HepG2 (cell line): ENCODE measurements around the gene SAYSD1.

Source experiments
- BCL6 ChIP-seq: IDR thresholded peaks from 2 replicates; pipeline ENCODE4 v1.6.1; 2016; ENCODE audit warnings: missing genetic modification reagents, missing compliant biosample characterization
- CTCF ChIP-seq: sonication (generic); formaldehyde crosslinking; IDR thresholded peaks from 2 replicates; pipeline ENCODE4 v1.5.0; 2020; ENCODE audit warnings: mild to moderate bottlenecking, missing genetic modification reagents, moderate library complexity
- HIC2 ChIP-seq: sonication (generic); formaldehyde crosslinking; IDR thresholded peaks from 2 replicates; pipeline ENCODE4 v1.9.0; 2022; ENCODE audit warnings: low read depth, missing genetic modification reagents
- HMGXB4 ChIP-seq, 2 experiments: sonication (generic) in 1 of 2; formaldehyde crosslinking in 1 of 2; IDR thresholded peaks; 2 replicates each; pipeline versions ENCODE4 v1.4.0 to v1.6.1; 2018 to 2020; ENCODE audit warnings: missing genetic modification reagents in 2 of 2, borderline replicate concordance in 1 of 2, low read depth in 1 of 2, mild to moderate bottlenecking in 1 of 2, missing biosample characterization in 1 of 2
- HNRNPLL ChIP-seq: fragments of 200-400 bp; formaldehyde crosslinking; IDR thresholded peaks from 2 replicates; pipeline ENCODE4 v1.6.1; 2017; ENCODE audit warnings: mild to moderate bottlenecking, low read depth, low read length; ENCODE audit not compliant: poor library complexity, severe bottlenecking
- IRX3 ChIP-seq: sonication (generic); formaldehyde crosslinking; IDR thresholded peaks from 2 replicates; pipeline ENCODE4 v1.8.1; 2023; ENCODE audit warnings: mild to moderate bottlenecking, low read depth, missing genetic modification reagents, borderline replicate concordance
- JUND ChIP-seq: sonication (generic); formaldehyde crosslinking; IDR thresholded peaks from 2 replicates; pipeline ENCODE4 v1.8.0; 2022; ENCODE audit warnings: mild to moderate bottlenecking, missing genetic modification reagents
- NFE2L1 ChIP-seq: sonication (generic); formaldehyde crosslinking; IDR thresholded peaks from 2 replicates; pipeline ENCODE4 v1.4.0; 2020; ENCODE audit warnings: missing genetic modification reagents, mild to moderate bottlenecking, borderline replicate concordance
- POLR2AphosphoS5 ChIP-seq: IDR thresholded peaks from 2 replicates; pipeline ENCODE4 v1.6.1; 2012; ENCODE audit warnings: low read depth, low read length
- SYNCRIP ChIP-seq: fragments of 200-400 bp; formaldehyde crosslinking; IDR thresholded peaks from 2 replicates; pipeline ENCODE4 v1.6.1; 2018; ENCODE audit warnings: mild to moderate bottlenecking, low read depth, low read length; ENCODE audit not compliant: insufficient read depth
- TCF7 ChIP-seq: sonication (generic); IDR thresholded peaks from 2 replicates; pipeline ENCODE4 v1.6.1; 2016; ENCODE audit warnings: antibody characterized with exemption, low read depth
- ZNF558 ChIP-seq: sonication (generic); formaldehyde crosslinking; IDR thresholded peaks from 2 replicates; pipeline ENCODE4 v1.9.0; 2022; ENCODE audit warnings: mild to moderate bottlenecking, missing genetic modification reagents, borderline replicate concordance
- TF ChIP-seq, protein P1 (sequence below): sonication (generic); formaldehyde crosslinking; IDR thresholded peaks from 2 replicates; pipeline ENCODE4 v1.8.1; 2023; ENCODE audit warnings: missing genetic modification reagents, inconsistent platforms, borderline replicate concordance

DNA sequence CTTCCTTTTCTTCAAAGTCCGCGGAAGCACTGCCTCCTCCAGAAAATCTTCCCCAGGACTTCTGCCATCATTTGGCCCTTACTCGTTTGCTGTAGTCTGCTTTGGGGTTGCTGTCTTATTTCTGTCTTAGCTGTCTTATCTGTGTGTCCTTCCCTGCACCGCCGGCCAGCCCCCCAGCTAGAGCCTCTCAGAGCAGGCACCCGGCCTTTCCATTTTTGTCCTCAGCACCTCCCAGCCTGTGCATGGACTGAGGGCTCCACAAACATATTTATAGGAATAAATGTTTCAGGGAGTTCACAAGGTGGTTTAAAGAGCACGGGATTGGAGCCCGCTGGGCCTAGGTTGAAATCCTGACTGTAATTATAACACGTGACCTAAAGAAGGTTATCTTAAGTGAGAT is 58.3 kb downstream of the SAYSD1 start:
- TF ChIP-seq ZNF558 (CRISPR knock-in tag) (no peak), BCL6 (no peak), CTCF (CRISPR knock-in tag) (no peak), POLR2AphosphoS5 (no peak), JUND (CRISPR knock-in tag) (no peak), SYNCRIP (no peak), HNRNPLL (no peak), NFE2L1 (CRISPR knock-in tag) (no peak), HIC2 (CRISPR knock-in tag) (no peak), HMGXB4 (CRISPR knock-in tag; IDR thresholded peaks at IDR 0.05; ENCODE audit: borderline replicate concordance in 1 of 2, low read depth in 1 of 2) (no peak), TCF7 (no peak), IRX3 (no peak)
- TF ChIP-seq, protein P1, sequence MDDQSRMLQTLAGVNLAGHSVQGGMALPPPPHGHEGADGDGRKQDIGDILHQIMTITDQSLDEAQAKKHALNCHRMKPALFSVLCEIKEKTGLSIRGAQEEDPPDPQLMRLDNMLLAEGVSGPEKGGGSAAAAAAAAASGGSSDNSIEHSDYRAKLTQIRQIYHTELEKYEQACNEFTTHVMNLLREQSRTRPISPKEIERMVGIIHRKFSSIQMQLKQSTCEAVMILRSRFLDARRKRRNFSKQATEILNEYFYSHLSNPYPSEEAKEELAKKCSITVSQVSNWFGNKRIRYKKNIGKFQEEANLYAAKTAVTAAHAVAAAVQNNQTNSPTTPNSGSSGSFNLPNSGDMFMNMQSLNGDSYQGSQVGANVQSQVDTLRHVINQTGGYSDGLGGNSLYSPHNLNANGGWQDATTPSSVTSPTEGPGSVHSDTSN: no peak
